Suprapubic skin (tissue), 3 donors: ENCODE measurements around the gene ELOB.

Experiments
- POLR2A ChIP-seq, 2 donors: fragments of 450-650 bp; IDR thresholded peaks; one replicate each; pipeline ENCODE4 v1.6.1; 2017; ENCODE audit warnings: antibody characterized with exemption in 2 of 2, mild to moderate bottlenecking in 2 of 2, moderate library complexity in 2 of 2
- TF ChIP-seq, protein P1 (sequence below), 2 donors: fragments of 200-600 bp in 1 of 2; fragments of 450-650 bp in 1 of 2; sonication (generic) in 1 of 2; IDR thresholded peaks; one replicate each; pipeline ENCODE4 v1.5.1; 2016 to 2019; ENCODE audit warnings: antibody characterized with exemption in 2 of 2, mild to moderate bottlenecking in 1 of 2, moderate library complexity in 1 of 2

DNA sequence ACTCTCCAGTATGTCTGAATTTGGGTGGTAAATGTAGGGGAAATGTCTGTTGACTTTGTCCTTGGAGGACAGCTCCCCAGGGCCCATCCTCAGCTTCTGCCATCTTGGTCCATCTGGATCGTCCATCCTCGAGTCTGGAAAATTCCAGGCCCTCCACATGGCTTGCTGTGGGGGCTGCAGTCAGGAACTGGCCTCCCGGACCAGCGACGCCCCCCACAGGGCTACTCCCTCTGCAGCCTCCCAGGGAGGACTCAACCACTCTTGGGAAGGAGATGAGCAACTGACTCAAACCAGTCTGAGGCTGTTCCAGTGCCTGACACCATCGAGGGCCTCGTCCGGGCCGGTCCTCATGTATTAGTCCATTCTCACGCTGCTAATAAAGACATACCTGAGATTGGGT lies 47.5 kb upstream of the ELOB start:
- TF ChIP-seq, protein P1, sequence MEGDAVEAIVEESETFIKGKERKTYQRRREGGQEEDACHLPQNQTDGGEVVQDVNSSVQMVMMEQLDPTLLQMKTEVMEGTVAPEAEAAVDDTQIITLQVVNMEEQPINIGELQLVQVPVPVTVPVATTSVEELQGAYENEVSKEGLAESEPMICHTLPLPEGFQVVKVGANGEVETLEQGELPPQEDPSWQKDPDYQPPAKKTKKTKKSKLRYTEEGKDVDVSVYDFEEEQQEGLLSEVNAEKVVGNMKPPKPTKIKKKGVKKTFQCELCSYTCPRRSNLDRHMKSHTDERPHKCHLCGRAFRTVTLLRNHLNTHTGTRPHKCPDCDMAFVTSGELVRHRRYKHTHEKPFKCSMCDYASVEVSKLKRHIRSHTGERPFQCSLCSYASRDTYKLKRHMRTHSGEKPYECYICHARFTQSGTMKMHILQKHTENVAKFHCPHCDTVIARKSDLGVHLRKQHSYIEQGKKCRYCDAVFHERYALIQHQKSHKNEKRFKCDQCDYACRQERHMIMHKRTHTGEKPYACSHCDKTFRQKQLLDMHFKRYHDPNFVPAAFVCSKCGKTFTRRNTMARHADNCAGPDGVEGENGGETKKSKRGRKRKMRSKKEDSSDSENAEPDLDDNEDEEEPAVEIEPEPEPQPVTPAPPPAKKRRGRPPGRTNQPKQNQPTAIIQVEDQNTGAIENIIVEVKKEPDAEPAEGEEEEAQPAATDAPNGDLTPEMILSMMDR (IDR thresholded peaks at IDR 0.05): no peak
- TF ChIP-seq POLR2A (IDR thresholded peaks at IDR 0.05): no peak
